Endometrium (tissue), 2 donors: ENCODE results near the gene ASB14.
"Not testable (repeated sequence)": the region's sequence is repeated elsewhere in the genome, so short reads cannot be mapped to it uniquely, and the experiment has no call there.

Source experiments
- FAIRE-seq: peaks from 2 replicates; lab custom pipeline; 2012; peaks lifted over from hg19 to GRCh38; lab: Jason Lieb, UNC
- donor health status: control.
- donor health status: control.

ASB14 gene

DNA sequence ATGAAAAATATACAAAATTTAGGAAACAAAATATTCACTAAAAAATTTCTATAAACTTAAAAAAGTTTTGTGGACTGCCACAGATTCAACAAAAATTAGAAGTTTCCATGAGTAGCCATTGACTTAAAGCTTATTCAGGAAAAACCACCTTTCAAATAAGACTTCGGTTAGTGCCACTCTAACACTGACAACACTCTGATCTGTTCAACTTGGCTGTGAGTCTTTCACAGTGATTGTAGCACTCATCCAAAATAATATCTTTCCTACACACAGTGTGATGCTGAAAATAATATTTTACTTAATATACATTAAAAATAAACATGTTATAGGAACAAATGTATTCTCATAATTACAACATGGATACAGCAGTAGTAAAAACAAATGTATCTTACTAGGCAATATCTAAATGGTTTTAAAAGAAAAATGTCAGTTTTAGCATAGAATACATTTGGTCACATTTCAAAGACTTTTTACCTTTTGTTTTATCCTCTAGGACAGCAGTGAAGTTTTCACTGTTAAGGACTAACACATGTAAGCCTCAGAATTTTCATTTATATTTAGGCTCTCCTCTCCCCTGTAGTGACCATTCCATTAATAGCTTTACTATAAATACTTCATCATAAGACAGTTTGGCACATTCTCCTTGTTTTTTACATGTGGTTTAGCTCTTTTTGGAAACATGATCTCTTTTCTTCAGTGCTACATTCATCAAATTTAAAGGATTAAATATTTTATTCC, at the start of gene ASB14:
Gene ASB14 (minus strand): TSS at position 527 of the 738 bp plus-strand sequence. CDS start 652 bp downstream, outside the sequence.
- FAIRE-seq: no peak

DNA sequence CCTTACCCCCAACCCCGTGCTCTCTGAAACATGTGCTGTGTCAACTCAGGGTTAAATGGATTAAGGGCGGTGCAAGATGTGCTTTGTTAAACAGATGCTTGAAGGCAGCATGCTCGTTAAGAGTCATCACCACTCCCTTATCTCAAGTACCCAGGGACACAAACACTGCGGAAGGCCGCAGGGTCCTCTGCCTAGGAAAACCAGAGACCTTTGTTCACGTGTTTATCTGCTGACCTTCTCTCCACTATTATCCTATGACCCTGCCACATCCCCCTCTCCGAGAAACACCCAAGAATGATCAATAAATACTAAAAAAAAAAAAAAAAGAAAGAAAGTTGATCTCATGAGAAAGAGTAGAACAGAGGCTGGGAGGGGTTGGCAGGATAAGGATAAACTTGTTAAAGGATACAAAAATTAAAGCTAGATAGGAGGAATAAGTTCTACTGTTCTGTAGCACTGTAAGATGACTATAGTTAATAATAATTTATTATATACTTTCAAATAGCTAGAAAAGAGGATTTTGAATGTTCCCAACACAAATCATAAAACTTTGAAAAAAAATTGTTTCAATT, 46.7 kb upstream of the ASB14 start:
- FAIRE-seq: not testable (repeated sequence)

DNA sequence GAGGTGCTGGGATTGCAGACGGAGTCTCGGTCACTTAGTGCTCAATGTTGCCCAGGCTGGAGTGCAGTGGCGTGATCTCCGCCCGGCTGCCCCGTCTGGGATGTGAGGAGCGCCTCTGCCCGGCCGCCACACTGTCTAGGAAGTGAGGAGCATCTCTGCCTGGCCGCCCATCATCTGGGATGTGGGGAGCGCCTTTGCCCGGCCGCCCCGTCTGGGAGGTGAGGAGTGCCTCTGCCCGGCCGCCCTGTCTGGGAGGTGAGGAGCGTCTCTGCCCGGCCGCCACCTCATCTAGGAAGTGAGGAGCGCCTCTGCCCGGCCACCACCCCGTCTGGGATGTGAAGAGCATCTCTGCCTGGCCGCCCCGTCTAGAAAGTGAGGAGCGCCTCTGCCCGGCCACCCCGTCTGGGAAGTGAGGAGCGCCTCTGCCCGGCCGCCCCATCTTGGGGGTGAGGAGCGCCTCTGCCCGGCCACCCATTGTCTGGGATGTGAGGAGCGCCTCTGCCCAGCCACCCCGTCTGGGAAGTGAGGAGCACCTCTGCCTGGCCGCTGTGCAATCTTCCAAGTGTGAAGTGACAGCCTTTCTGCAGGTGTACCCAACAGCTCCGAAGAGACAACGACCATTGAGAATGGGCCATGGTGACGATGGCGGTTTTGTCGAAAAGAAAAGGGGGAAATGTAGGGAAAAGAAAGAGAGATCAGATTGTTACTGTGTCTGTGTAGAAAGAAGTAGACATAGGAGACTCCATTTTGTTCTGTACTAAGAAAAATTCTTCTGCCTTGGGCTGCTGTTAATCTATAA, 46.0 kb upstream of the ASB14 start:
- FAIRE-seq: not testable (repeated sequence)

DNA sequence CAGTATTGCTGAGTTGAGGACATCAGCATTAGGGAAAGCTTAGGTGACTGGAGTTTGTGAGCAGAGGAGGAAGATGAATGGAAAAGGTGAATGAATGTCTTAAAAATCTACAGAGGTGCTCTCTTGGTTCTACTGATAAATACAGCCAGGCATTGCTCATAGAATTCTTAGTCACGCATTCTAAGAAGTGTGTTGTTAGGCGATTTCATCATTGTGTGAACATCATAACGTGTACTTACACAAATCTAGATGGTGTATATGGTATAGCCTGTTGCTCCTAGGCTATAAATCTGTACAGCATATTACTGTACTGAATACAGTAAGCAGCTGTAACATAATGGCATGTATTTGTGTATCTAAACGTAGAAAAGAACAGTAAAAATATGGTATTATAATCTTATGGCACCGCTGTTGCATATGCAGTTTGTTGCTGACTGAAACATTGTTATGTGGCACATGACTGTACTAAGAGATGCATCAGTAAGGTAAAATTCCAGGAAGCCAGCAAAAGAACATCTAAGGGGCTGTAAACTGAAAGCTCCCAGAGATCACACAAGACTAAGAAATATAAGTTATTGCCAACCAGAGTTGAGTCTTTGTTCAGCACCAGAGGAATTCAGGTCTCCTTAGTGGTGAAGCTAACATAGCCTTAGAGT, 42.9 kb upstream of the ASB14 start:
- no peak for FAIRE-seq

DNA sequence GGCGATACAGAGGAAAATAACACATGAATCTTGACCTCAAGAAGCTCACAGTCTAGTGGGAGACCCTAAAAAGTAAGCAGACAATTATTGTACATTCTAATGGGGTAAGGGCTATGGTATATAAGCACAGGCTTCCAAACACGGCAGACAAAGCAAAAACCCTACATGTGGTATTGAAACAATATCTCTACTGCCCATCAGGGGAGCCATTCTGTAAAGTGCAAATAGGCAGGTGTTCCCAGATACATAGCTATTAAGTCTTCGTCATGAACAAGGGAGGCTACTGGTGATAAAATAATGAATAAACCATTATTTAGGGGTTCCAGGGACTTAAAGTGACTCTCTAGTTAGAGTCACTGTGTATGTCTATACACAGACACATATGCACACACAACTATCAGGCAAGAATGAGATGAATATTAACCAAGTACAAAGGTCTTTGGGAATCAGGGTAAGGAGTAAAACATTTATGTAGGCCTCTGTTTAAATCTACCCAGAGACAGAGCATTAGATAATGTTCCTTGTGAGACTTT, 38.7 kb upstream of the ASB14 start:
- no peak for FAIRE-seq

DNA sequence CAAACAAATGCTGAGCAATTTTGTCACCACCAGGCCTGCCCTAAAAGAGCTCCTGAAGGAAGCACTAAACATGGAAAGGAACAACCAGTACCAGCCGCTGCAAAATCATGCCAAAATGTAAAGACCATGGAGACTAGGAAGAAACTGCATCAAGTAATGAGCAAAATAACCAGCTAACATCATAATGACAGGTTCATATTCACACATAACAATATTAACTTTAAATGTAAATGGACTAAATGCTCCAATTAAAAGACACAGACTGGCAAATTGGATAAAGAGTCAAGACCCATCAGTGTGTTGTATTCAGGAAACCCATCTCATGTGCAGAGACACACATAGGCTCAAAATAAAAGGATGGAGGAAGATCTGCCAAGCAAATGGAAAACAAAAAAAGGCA, 34.0 kb upstream of the ASB14 start:
- FAIRE-seq: not testable (repeated sequence)

DNA sequence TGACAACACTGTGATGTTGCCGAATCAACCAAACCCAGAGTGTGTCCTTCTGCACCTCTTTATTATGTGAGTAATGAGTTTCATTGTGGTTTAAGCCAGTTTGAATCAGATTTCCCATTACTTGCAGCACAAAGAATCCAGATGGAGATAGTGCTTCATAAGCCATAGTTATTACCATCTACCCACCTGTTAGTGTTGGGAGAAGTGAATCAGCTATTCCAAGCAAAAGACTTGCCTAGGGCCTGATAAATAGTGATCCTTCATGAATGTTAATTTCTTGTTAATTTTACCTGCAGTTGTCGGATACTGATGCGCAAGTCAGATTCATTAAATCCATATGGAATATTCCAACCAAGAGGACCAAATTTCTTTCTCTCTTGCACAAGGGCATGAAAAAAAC, 21.7 kb upstream of the ASB14 start:
- no peak for FAIRE-seq

DNA sequence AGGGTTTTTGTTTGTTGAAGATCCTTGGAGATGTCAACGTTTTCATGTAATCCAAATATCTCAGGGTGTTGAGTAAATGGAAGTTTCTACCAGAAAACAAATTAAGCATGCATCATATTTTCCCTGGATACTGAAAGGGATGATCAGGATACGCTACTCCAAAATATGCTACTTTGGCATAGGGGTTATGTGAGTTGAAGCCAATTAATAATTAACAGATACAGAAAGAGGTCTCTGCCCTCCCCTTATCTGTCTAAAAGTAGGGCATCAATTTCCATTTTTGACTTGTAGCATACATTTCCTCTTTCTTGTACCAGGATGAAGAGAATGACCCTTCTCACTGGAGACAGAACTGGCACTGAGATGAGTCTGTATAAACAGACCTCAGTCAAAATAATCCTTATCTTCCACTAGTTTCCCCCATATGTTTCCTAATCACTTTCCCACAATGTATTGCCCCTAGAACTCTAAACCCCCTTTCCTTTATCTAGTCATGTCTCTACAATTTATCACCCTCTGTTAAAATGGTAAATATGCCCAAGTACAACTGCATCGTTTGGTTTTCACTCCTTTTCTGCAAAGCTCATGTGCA, 17.4 kb upstream of the ASB14 start:
- no peak for FAIRE-seq

DNA sequence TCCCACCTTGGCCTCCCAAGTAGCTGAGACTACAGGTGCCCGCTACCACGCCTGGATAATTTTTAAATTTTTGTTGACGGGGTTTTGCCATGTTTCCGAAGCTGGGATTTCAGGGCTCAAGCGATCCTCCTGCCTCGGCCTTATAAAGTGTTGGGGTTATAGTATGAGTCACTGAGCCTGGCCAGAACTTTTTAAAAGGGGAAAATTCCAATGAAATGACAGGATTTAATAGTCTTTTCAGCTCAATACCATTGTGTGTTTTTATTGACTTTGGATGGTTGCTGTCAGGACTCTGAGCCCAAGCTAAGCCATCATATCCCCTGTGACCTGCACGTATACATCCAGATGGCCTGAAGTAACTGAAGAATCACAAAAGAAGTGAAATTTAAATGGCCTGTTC, 11.0 kb upstream of the ASB14 start:
- FAIRE-seq: not testable (repeated sequence)

DNA sequence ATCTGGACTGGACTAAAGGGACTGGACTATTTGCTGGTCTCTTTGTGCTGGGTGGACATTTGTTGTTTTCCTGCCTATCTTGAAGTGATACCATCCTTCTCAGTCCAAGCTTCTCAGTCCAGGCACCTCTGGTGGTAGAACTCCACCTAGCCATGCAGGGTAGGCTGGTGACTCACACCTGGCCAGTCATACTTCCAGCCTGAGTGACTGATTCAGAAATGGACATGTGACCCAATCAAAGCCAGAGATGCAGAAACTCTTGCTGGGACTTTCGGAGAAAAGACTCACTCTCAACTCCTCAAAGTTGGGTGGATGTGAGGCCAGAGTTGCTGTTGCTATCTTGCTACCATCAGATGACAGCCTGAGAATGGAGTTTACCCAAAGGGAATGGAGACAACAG, 5.6 kb upstream of the ASB14 start:
- FAIRE-seq: no peak

DNA sequence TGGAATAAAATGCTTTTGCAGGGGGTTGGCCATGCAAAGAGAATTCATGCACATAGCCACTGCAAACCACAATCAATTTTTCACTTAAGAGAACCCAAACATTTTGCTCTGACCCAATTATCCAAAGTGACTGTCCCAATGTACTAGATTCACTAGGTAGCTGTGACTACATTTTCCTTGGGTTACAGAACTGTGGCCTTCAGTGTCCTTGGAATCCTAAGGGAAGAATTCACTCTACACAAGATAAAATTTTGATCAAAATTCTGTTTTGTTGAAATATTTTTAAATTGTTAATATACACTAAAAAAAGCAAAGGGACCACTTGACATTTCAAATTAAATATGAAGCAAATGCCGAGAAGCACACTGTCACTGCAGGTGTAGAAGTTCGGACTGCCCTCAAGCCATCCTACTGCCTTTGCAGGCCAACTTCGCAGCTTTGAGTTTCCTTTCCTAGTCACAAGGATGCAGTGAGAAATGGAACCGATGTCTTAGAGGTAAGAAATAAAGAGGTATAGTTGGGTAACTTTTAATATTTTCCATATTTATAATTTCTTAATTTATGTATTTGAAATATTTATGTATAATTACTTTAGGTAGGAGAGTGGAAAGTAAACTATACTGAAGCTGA, 527 bp upstream of the ASB14 start:
- FAIRE-seq: no peak

DNA sequence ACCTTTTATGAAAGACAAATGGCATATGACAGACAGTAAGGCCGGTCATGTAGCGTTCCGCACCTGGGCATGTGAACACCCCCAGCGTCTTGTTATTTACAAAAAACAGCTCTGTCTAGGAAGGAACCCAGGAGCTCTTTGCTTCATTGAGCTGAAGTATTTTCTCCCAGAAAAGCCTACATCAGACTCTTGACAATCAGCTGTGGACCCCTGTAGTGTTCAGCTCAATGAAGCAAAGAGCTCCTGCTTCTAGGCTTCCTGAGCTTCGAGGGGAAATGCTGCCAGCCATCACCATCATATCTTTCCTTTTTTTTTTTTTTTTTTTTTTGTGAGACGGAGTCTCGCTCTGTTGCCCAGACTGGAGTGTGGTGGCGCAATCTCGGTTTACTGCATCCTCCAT, 4.1 kb downstream of the ASB14 start:
- no peak for FAIRE-seq

DNA sequence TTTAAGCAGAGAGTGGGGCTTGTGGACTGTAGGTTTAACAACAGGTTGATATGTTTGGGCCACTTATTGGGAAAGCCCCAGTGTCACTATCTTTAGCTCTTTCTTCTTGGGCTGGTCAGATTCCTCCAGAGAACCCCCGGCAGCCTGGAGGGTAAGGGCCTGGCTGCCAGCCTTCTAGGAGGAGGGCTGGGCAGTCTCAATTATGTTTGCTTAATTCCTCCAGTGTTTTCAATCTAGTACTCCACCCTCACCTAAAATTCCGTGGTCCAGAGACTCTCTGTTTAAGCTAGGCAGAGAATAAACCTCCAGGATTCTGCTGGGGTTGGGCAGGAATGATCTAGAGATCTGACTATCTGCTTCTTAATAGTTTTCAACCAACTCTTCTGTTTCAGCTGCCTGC, 5.3 kb downstream of the ASB14 start:
- FAIRE-seq: no peak

DNA sequence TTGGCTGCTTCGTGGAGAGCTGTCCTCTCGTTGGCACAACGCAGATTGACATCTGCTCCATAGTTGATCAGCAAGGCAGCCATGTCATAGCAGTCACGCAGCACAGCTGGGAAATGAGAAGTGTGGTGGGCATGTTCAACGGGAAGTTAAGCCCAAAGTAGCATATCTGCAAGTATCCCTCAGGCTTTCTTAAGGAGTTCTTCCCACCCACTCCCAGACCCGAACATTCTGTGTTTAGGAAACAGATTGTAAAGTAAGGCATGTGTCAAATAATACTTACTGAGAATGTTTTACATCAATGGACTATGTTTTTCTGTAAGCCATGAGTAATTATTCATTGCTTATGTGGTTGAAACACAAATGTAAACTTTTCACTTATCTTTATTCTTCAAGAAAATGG, 9.2 kb downstream of the ASB14 start:
- no peak for FAIRE-seq

DNA sequence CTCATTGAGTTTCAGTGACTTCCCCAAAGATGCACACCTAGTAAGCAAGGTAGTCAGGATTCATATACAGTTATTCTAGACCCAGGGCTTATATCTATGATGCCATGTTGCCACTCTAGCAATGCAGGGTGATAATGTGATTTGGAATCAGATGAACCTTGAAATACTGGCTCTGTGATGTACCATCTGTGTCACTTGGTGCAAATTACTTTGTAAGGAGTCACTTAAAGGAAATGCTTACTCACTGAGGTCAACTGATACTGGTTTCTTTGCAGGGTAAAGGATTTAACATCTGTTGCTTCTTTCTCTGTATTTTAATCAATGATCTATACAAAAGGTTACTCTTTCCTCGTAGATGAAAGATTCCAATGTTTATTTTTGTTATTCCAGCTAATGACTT, 10.8 kb downstream of the ASB14 start:
- FAIRE-seq: no peak

DNA sequence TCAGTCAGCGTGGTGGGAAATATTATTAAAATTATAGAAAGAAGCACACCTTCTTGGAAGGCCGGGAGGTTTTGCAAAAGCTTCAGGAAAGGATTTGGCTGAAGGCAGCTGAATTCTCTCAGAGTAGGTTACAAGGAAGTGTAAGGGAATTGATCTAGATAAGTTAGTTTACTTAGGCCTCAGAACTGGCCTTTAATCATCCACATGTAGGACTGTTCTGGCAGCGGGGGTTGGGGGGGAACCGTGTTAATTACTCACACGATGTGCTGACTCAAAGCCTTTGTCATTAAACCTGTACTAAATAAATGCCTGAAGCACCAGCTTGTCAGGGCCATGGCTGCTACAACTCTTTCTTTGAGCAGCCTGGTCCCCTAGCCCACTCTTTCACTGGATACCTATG, 12.8 kb downstream of the ASB14 start:
- no peak for FAIRE-seq

DNA sequence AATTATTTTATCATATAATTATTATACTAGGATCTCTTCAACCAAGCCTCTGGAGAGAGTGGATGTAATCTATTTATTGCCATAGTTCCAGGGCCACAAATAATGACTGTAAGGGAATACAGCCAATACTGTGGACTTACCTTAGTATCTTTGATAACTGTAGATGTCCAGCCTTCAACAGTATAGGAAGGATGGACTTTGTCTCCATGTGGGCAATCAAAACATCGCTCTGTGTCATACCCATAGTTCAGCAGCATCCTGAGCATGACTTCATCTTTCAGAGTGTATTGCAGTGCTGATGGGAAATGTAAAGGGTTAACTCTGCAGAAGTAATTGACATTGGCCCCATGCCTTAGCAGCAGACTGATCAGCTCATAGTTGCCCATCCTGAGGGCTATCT, 14.2 kb downstream of the ASB14 start:
- FAIRE-seq: no peak

DNA sequence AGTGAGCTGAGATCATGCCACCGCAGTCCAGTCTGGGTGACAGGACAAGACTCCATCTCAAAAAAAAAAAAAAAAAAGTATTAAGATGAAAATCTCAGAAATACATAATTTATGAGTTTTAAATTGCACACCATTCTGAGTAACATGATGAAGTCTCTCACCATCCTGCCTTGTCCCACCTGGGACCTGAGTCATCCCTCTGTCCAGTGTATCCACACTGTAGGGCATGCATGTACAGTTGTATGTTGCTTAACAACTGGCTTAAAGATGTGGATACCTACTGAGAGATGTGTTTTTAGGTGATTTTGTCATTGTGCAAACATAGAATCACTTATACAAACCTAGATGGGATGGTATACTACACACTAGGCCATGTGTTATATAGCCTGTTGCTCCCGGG, 17.1 kb downstream of the ASB14 start:
- FAIRE-seq: no peak

DNA sequence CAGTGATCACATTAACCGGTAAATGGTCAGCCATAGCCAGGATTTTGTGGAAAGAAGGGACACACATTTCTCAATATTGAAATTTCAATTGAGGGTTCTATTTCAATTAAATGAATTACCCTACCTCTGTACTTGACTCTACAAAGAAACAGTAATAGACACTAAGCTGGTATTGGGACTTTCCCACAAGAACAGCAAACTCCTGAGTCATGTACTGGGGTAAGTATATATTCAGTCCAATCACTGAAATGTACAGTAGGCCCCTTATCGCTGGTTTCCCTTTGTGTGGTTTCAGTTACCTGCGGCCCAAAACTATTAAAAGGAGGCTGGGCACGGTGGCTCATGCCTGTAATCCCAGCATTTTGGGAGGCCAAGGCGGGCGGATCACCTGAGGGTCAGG, 17.6 kb downstream of the ASB14 start:
- FAIRE-seq: no peak

DNA sequence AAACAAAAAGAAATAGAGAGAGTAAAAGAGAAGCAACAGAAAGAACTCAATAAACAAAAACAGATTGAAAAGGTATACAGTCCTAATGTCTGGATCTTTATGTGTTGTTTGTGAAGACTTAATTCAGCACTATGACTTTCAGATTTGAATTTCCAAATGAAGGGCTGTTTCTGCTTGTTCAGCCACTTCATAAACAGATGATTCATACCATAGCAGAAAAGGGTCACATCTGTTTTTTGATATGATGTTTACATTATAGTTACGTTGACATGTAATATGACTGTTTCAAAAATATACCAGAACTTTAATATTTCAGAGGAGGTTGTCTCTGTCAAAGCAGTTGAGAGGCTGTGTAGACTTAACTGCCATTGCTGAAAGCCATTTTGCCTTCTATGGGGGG, 24.1 kb downstream of the ASB14 start:
- FAIRE-seq: no peak

DNA sequence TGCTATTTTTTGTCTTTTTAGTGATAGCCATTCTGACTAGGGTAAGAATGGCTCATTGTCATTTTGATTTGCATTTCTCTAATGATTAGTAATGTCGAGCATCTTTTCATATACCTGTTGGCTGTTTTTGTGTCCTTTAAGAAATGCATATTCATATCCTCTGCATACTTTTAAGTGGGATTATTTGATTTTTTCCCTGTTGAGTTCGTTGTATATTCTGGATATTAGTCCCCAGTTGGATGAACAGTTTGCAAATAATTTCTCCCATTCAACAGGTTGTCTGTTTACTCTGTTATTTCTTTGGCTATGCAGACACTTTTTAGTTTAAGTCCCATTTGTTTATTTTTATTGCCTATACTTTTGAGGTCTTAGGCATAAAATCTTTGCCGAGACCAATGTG, 30.6 kb downstream of the ASB14 start:
- FAIRE-seq: no peak

DNA sequence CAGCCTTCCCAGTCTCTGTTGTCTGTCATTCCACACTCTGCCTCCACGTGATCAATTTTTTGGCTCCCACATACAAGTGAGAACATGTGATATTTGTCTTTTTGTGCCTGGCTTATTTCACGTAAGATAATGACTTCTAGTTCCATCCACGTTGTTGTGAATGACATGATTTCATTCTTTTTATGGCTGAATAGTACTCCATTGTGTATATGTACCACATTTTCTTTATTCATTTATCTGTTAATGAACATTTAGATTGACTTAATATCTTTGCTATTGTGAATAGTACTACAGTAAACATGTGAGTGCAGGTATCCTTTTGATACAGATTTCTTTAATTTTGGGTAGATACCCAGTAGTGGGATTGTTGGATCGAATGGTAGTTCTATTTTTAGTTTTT, 31.4 kb downstream of the ASB14 start:
- FAIRE-seq: no peak
